Spinal cord (tissue), 10 donors: ENCODE data around the gene PPDPF. TPM values are rescaled to one million over a fixed set of nuclear protein-coding genes. Genes with fewer than 3 reads are reported as not detected.
"Not testable (repeated sequence)": the region's sequence is repeated elsewhere in the genome, so short reads cannot be mapped to it uniquely, and the experiment has no call there.

Source experiments
- DNase-seq, 6 donors: peaks; one replicate each; pipeline versions ENCODE4 v3.0.0 to v3.0.0-alpha.2; 2013 to 2015; ENCODE audit warnings: low spot score in 6 of 6, low read depth in 4 of 6
- H3K27ac ChIP-seq: one replicate; pipeline ENCODE4 v1.5.1; 2013; ENCODE audit warnings: low read depth, low read length, control low read depth
- H3K27me3 ChIP-seq: one replicate; pipeline ENCODE4 v1.6.1; 2013; ENCODE audit warnings: low read length; ENCODE audit not compliant: control insufficient read depth, insufficient read depth
- H3K36me3 ChIP-seq: one replicate; pipeline ENCODE4 v1.6.1; 2013; ENCODE audit warnings: low read length; ENCODE audit not compliant: control insufficient read depth, insufficient read depth
- H3K4me1 ChIP-seq: one replicate; pipeline ENCODE4 v1.6.1; 2013; ENCODE audit warnings: low read length; ENCODE audit not compliant: control insufficient read depth, insufficient read depth
- H3K4me3 ChIP-seq: one replicate; pipeline ENCODE4 v1.5.1; 2013; ENCODE audit warnings: low read depth, low read length, control low read depth
- H3K9me3 ChIP-seq: one replicate; pipeline ENCODE4 v1.6.1; 2013; ENCODE audit warnings: low read length; ENCODE audit not compliant: control insufficient read depth, insufficient read depth
- WGBS: methylation state at CpG from one replicate; pipeline ENCODE4 v1.1.5; 2013; ENCODE audit warnings: missing lambda C conversion rate; ENCODE audit not compliant: insufficient coverage; 5-methylcytosine and 5-hydroxymethylcytosine counted together
- polyA plus RNA-seq, 2 donors: library from polyadenylated mRNA; unstranded; fragments of 120-200 nt; gene quantifications; one replicate each; pipeline ENCODE4 v1.2.1, GENCODE V29; 2013; ENCODE audit not compliant: insufficient read length in 2 of 2
- total RNA-seq, 2 donors: library from RNA; depleted of rRNA in 1 of 2; stranded (reverse); fragments of 120-200 nt in 1 of 2; fragments of >200 nt in 1 of 2; gene quantifications; one replicate each; pipeline versions ENCODE4 v1.2.3 to v1.2.4, GENCODE V29; 2013 to 2014
- donor health status: healthy.

Gene PPDPF
- total and polyA plus RNA-seq, 4 donors, result 19.9 to 467 (median 266) TPM

DNA sequence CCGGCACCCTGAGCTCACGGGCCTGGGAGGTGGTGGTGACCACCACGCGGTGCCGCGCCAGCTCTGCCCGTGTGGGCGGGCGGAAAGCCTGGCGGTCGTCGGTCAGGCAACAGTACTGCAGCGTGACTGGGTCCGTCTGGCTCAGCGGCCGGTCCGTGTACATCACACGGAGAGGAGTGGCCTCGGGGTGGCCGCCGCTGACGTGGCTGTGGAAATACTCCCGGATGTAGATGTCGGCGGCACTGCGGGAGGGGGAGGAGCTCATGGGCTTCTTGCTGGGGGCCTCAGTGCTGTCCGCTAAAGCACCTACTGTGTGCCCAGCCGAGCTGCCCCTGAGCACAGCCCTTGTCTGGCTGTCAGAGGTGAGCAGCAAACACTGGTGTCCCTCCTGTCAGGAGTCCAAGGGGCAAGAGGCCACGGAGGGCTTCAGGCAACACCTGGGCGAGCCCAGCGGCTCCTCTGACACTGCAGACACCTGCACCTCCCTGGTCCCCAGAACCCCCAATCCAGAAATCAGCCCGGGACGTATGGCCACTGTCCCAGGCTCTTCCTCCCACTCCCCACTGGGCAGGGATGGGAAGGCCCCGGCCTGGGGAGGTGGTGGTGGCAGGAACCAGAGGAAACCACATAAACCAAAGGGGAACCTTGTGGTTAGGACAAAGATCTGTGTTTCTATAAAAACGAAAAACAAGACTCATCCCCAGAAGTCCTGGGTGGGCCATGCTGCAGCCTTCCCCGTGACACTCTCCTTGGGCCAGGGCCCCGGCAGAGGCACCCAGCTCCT is 47.0 kb downstream of the PPDPF start:
- H3K36me3 ChIP-seq, result peaks cover 61% of the 10 kb centered on the region

GRCh38 chr20:63568170-63568981 is 47.8 kb downstream of the PPDPF start:
- 85% methylated on average over 43 of the region's 43 CpGs for WGBS
- peaks cover 57% of the 10 kb centered on the region for H3K36me3 ChIP-seq

More for the DNA sequence above, 47.0 kb downstream of the PPDPF start:
- no peak overlapping the region for H3K4me3 ChIP-seq
- WGBS, result 90% methylated on average over 32 of the region's 37 CpGs
- H3K27me3 ChIP-seq, result no peaks in the 10 kb centered on the region
- H3K9me3 ChIP-seq, result no peaks in the 10 kb centered on the region
- H3K27ac ChIP-seq, result no peak overlapping the region
- DNase-seq, result no peak
- peaks cover 3% of the 10 kb centered on the region for H3K4me1 ChIP-seq

DNA sequence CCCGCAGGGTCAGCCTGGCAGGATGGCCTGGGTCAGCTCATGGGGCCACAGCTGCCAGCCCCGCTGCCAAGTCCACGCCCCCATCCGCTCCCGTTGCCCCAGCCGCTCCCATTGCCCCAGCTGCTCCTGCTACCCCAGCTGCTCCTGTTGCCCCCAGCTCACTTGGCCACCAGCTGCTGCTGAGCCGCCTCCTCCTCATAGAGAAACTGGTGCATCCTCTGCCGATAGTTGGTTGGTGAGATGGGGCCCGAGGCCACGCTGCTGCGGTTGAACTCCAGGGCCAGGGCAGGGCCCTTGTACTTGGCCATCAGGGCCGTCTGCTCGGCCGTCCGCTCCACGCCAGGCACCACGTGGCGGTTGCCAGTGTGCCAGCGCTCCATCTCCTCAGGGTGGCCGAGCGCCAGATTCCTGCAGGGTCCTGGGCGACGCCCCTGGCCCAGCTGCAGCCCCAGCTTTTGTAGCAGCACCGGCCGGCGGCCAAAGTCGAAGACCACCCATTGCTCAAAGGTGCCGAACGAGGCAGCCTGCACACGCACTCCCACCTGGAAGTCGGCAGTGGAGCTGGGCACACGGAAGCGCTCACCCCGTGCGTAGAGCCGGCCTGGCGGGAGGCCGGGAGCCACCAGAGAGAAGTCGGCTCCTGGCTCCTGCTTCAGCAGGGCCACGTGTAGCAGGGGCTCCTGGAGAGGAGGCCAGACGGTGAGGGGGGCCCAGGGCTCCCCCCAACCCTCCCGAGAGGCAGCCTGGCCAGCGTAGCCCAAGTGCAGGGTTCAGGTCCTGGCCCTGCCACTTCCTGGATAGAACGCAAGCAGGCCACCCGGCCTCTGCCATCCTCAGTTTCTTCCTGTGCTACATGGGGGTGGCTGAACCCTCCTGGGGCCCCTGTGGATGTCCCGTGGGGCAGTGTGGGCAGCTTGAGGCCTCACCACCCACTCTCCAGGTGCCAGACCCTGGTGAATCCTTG is 48.7 kb downstream of the PPDPF start:
- peaks cover 48% of the 10 kb centered on the region for H3K36me3 ChIP-seq

More at GRCh38 chr20:63568170-63568981, 47.8 kb downstream of the PPDPF start:
- H3K9me3 ChIP-seq, result no peaks in the 10 kb centered on the region
- H3K27me3 ChIP-seq, result peaks cover under 1% of the 10 kb centered on the region
- H3K4me1 ChIP-seq, result peaks cover 11% of the 10 kb centered on the region
- DNase-seq, result no peak
- no peak overlapping the region for H3K4me3 ChIP-seq
- no peak overlapping the region for H3K27ac ChIP-seq

DNA sequence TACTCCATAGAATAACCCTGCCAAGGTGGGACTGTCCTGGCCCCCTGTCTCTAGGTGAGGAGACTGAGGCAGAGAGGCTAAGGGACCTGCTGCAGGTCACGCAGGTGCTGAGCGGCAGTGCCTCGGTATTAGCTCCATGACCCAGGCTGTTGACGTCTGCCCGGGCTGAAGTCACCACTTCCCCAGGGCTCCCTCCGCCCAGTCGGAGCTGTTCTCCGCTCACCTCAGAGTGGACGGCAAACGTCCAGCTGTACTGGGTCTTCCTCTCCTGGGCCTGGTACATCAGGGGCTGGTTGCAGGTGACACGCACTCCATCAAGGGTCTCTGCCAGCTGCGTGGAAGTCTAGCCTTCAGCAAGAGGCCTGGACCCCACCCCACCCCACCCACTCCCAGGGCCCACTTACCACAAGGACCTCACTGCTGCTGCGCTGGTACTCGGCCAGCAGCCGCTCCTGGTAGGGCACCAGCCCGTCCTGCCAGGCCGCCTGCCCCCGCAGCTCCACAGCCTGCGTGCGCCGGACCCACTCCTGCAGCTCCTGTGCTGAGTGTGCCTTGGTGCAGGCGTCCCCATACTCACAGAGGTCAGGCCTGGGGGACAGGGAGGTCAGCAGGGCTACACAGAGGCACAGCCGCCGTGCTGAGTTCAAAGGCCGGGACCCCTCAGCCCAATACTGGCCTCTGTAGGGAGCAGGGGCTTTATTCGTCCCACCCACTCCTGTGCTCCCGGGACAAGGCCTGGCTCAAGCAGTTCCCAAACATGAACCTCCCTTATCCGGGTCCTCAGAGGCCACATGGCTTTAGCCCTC is 49.9 kb downstream of the PPDPF start:
- Histone ChIP-seq H3K9me3 (no peaks in the 10 kb centered on the region), H3K36me3 (peaks cover 36% of the 10 kb centered on the region), H3K27ac (no peak overlapping the region), H3K4me3 (no peak overlapping the region), H3K4me1 (peaks cover 21% of the 10 kb centered on the region), H3K27me3 (peaks cover 6% of the 10 kb centered on the region)
- no peak for DNase-seq
- 89% methylated on average over 27 of the region's 28 CpGs for WGBS

More for the DNA sequence above, 48.7 kb downstream of the PPDPF start:
- Histone ChIP-seq H3K27me3 (peaks cover 4% of the 10 kb centered on the region), H3K9me3 (no peaks in the 10 kb centered on the region), H3K4me1 (peaks cover 17% of the 10 kb centered on the region), H3K4me3 (no peak overlapping the region), H3K27ac (no peak overlapping the region)
- WGBS, result 56% methylated on average over 45 of the region's 46 CpGs
- peak in 2 of 6 donors; percentile 22 to 29 for DNase-seq

DNA sequence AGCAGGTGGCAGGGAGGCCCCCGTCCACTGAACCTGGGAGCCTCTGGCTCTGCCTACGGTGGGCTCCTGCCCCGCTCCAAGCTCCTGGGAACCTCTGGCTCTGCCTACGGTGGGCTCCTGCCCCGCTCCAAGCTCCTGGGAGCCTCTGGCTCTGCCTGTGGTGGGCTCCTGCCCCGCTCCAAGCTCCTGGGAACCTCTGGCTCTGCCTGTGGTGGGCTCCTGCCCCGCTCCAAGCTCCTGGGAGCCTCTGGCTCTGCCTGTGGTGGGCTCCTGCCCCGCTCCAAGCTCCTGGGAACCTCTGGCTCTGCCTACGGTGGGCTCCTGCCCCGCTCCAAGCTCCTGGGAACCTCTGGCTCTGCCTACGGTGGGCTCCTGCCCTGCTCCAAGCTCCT is 50.5 kb downstream of the PPDPF start:
- not testable (repeated sequence) for H3K27me3 ChIP-seq, H3K27ac ChIP-seq, DNase-seq, H3K4me3 ChIP-seq, H3K9me3 ChIP-seq
- Histone ChIP-seq H3K36me3 (peaks cover 30% of the 10 kb centered on the region), H3K4me1 (peaks cover 21% of the 10 kb centered on the region)
- no CpG with 5 or more reads among the region's 11 CpGs for WGBS

Other genes starting within 250 kb of the PPDPF start
- 10 to 100 TPM; 35.3 to 68.9 TPM for gene ARFGAP1, start 248.0 kb upstream of the PPDPF start, total RNA-seq
- gene ARFGAP1, start 248.0 kb upstream of the PPDPF start, polyA plus RNA-seq, result 100 to 1,000 TPM in 1 of 2 donors, 10 to 100 TPM in 1; 97.7 to 116 TPM
- 10 to 100 TPM; 10.3 to 14.4 TPM for gene COL20A1, start 227.6 kb upstream of the PPDPF start, total RNA-seq
- 10 to 100 TPM; 50.0 to 50.9 TPM for gene COL20A1, start 227.6 kb upstream of the PPDPF start, polyA plus RNA-seq
- 10 to 100 TPM in 1 of 2 donors, 1 to 10 TPM in 1; 5.5 to 13.0 TPM for gene CHRNA4, start 159.4 kb upstream of the PPDPF start, total RNA-seq
- gene CHRNA4, start 159.4 kb upstream of the PPDPF start, polyA plus RNA-seq, result 10 to 100 TPM; 54.0 to 64.2 TPM
- gene KCNQ2, start 48.1 kb upstream of the PPDPF start, total RNA-seq, result 10 to 100 TPM; 30.7 to 66.5 TPM
- gene KCNQ2, start 48.1 kb upstream of the PPDPF start, polyA plus RNA-seq, result 100 to 1,000 TPM; 140 to 155 TPM
- gene EEF1A2, start 21.7 kb upstream of the PPDPF start, total RNA-seq, result 100 to 1,000 TPM in 1 of 2 donors, 10 to 100 TPM in 1; 79.9 to 188 TPM
- 100 to 1,000 TPM; 674 to 690 TPM for gene EEF1A2, start 21.7 kb upstream of the PPDPF start, polyA plus RNA-seq
- under 1 TPM in 1 of 2 donors, not detected in 1; 0.06 TPM for gene PTK6, start 16.6 kb downstream of the PPDPF start, total RNA-seq
- gene PTK6, start 16.6 kb downstream of the PPDPF start, polyA plus RNA-seq, result 1 to 10 TPM; 1.1 to 2.1 TPM
- gene SRMS, start 27.0 kb downstream of the PPDPF start, total RNA-seq, result not detected
- under 1 TPM; 0.22 to 0.42 TPM for gene SRMS, start 27.0 kb downstream of the PPDPF start, polyA plus RNA-seq
- gene FNDC11, start 33.4 kb downstream of the PPDPF start, total RNA-seq, result 1 to 10 TPM; 1.0 to 1.1 TPM
- under 1 TPM; 0.93 to 0.99 TPM for gene FNDC11, start 33.4 kb downstream of the PPDPF start, polyA plus RNA-seq
- 1 to 10 TPM; 7.2 to 9.9 TPM for gene HELZ2, start 53.5 kb downstream of the PPDPF start, total RNA-seq
- 1 to 10 TPM; 6.1 to 6.8 TPM for gene HELZ2, start 53.5 kb downstream of the PPDPF start, polyA plus RNA-seq
- 1 to 10 TPM; 5.9 to 9.3 TPM for gene GMEB2, start 106.3 kb downstream of the PPDPF start, total RNA-seq
- 10 to 100 TPM; 11.1 to 12.0 TPM for gene GMEB2, start 106.3 kb downstream of the PPDPF start, polyA plus RNA-seq
- 100 to 1,000 TPM; 137 to 142 TPM for gene STMN3, start 132.7 kb downstream of the PPDPF start, total RNA-seq
- gene STMN3, start 132.7 kb downstream of the PPDPF start, polyA plus RNA-seq, result 100 to 1,000 TPM; 493 to 495 TPM
- 10 to 100 TPM in 1 of 2 donors, 1 to 10 TPM in 1; 8.1 to 16.9 TPM for gene RTEL1, start 137.5 kb downstream of the PPDPF start, total RNA-seq
- gene RTEL1, start 137.5 kb downstream of the PPDPF start, polyA plus RNA-seq, result 10 to 100 TPM; 21.6 to 29.6 TPM
- gene TNFRSF6B, start 175.9 kb downstream of the PPDPF start, total RNA-seq, result 1 to 10 TPM; 1.1 to 3.1 TPM
- 1 to 10 TPM; 2.8 to 5.2 TPM for gene TNFRSF6B, start 175.9 kb downstream of the PPDPF start, polyA plus RNA-seq
- gene ARFRP1, start 187.2 kb downstream of the PPDPF start, total RNA-seq, result 10 to 100 TPM; 19.5 to 46.6 TPM
- 10 to 100 TPM; 52.0 to 57.8 TPM for gene ARFRP1, start 187.2 kb downstream of the PPDPF start, polyA plus RNA-seq
- gene ZGPAT, start 187.3 kb downstream of the PPDPF start, total RNA-seq, result 10 to 100 TPM in 1 of 2 donors, 1 to 10 TPM in 1; 6.9 to 19.2 TPM
- gene ZGPAT, start 187.3 kb downstream of the PPDPF start, polyA plus RNA-seq, result 10 to 100 TPM; 26.9 to 34.6 TPM
- 1 to 10 TPM; 2.5 to 9.8 TPM for gene LIME1, start 215.9 kb downstream of the PPDPF start, total RNA-seq
- gene LIME1, start 215.9 kb downstream of the PPDPF start, polyA plus RNA-seq, result 10 to 100 TPM; 19.6 to 24.5 TPM
- gene SLC2A4RG, start 219.0 kb downstream of the PPDPF start, total RNA-seq, result 10 to 100 TPM in 1 of 2 donors, 1 to 10 TPM in 1; 5.5 to 51.0 TPM
- gene SLC2A4RG, start 219.0 kb downstream of the PPDPF start, polyA plus RNA-seq, result 10 to 100 TPM; 55.2 to 79.1 TPM